ENCODE results near the gene MED15. TPM values are rescaled to one million over a fixed set of nuclear protein-coding genes. Genes with fewer than 3 reads are reported as not detected.

Gene MED15
- total and polyA plus RNA-seq, 10 donors = 32.2 to 162 (median 89.7) TPM

DNA sequence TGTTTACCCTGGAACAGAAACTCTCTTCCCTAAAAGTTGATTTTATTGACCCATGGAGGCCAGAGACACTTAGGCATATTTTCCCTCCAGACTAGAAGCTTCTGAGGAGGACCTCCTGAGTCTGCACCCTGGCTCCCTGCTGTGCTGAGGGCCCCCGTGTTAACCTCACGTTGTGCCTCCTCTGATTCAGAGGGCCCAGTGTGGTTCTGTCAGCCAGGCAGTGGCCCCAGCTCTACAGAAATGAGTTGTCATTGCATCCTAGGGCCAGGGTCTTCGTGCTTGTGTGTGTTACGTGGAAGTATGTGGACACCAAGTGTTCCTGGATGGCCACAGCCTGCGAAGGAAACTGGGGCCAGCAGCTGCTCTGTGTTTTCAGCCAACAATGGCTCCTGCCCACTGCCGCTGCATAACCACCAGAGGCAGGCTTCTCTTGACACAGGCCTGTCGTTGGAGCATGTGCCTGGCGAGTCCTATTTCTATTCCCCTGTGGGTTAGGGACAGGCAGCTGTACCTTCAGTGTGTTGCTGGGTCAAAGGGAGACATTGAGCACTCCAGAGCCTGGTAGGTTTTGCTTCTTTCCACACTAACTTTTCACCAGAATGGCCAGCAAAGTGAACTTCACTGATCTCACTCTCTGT lies 44.5 kb downstream of the MED15 start:
- peak overlapping the region in 2 of 8 donors; percentile 3 to 38 for H3K4me3 ChIP-seq
- no peaks in the 10 kb centered on the region for H3K27me3 ChIP-seq (replicated peaks in 1 of 7)
- H3K27ac ChIP-seq = peak overlapping the region; percentile 74 to 91 (median 84)
- no peaks in the 10 kb centered on the region for H3K9me3 ChIP-seq
- DNase-seq = peak; percentile 76
- 60 to 74% (median 67%) methylated on average over 8 of the region's 8 CpGs for WGBS, 5 donors
- intact Hi-C loops (cut with DNase I; ENCODE audit: low total_unique reads) = no loop called here
- no peak for TF ChIP-seq POLR2AphosphoS5 (IDR thresholded peaks at IDR 0.05)
- TF ChIP-seq, protein P1, sequence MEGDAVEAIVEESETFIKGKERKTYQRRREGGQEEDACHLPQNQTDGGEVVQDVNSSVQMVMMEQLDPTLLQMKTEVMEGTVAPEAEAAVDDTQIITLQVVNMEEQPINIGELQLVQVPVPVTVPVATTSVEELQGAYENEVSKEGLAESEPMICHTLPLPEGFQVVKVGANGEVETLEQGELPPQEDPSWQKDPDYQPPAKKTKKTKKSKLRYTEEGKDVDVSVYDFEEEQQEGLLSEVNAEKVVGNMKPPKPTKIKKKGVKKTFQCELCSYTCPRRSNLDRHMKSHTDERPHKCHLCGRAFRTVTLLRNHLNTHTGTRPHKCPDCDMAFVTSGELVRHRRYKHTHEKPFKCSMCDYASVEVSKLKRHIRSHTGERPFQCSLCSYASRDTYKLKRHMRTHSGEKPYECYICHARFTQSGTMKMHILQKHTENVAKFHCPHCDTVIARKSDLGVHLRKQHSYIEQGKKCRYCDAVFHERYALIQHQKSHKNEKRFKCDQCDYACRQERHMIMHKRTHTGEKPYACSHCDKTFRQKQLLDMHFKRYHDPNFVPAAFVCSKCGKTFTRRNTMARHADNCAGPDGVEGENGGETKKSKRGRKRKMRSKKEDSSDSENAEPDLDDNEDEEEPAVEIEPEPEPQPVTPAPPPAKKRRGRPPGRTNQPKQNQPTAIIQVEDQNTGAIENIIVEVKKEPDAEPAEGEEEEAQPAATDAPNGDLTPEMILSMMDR (IDR thresholded peaks at IDR 0.05 in 8 of 11, conservative IDR thresholded peaks at IDR 0.05 in 3 of 11) = peak in 5 of 11 experiments; percentile 7 to 38 (median 22)
- TF ChIP-seq POLR2A (IDR thresholded peaks at IDR 0.05) = no peak
- peaks cover 3 to 66% (median 45%) of the 10 kb centered on the region in 6 donors for H3K36me3 ChIP-seq
- peaks cover 83 to 100% (median 91%) of the 10 kb centered on the region in 6 donors for H3K4me1 ChIP-seq

DNA sequence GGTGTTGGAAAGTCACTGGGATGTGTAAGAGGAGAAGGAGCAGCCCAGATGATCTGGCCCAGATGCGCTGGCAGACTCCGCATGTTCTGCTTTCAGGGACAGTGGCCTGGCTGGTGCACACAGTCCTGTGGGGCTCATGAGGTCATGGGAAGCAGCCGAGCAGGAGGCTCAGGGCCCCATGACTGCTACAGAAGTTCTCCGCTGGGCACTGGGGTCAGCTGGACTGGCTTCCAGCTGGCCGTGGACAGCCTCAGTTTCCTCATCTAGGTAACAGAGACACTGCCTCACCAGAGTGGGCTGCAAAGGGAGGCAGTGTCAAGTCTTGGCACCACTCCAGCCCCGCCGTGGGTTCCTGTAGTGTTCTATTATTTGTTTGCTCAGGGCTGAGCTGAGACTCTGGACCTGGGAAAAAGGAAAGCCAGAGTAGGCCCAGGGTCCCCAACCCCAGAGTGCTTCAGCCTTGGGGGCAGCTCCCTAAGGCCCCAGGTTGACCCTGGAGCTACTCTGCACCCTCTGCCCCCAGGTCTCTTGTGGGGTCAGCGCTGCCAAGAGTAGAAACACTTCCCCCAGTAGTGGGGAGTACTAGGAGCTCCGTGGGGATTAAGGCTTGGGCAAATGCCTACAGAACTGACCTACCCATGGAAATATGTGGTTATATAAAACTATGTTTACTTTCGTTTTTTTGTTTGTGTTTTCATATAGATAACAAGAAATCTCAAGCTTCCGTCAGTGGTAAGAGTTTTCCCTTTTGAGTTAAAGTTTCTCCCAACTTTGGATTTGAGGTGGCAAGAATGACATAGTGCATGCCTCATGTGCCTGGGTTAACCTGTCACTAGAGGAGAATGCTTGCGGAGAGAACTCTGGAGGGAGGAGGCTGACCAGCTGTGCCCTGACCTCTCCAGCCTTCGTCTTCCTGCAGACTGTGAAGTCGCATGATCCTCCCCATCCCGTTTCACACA lies 45.3 kb downstream of the MED15 start:
- intact Hi-C loops (cut with DNase I; ENCODE audit: low total_unique reads) = no loop called here
- Histone ChIP-seq H3K4me1 (peaks cover 91 to 100% (median 97%) of the 10 kb centered on the region in 6 donors), H3K27ac (peak overlapping the region; percentile 74 to 91 (median 84)), H3K4me3 (peak overlapping the region in 1 of 8 donors; percentile 38), H3K36me3 (peaks cover 3 to 74% (median 48%) of the 10 kb centered on the region in 6 donors), H3K27me3 (replicated peaks in 1 of 7) (no peaks in the 10 kb centered on the region), H3K9me3 (no peaks in the 10 kb centered on the region)
- TF ChIP-seq POLR2AphosphoS5 (IDR thresholded peaks at IDR 0.05) (peak; percentile 55 to 73 (median 62)), POLR2A (IDR thresholded peaks at IDR 0.05) (no peak)
- TF ChIP-seq, protein P1 (IDR thresholded peaks at IDR 0.05 in 8 of 11, conservative IDR thresholded peaks at IDR 0.05 in 3 of 11) = no peak
- DNase-seq = peak; percentile 74
- 70 to 76% (median 70%) methylated on average over 12 to 15 of the region's 15 CpGs for WGBS, 5 donors

DNA sequence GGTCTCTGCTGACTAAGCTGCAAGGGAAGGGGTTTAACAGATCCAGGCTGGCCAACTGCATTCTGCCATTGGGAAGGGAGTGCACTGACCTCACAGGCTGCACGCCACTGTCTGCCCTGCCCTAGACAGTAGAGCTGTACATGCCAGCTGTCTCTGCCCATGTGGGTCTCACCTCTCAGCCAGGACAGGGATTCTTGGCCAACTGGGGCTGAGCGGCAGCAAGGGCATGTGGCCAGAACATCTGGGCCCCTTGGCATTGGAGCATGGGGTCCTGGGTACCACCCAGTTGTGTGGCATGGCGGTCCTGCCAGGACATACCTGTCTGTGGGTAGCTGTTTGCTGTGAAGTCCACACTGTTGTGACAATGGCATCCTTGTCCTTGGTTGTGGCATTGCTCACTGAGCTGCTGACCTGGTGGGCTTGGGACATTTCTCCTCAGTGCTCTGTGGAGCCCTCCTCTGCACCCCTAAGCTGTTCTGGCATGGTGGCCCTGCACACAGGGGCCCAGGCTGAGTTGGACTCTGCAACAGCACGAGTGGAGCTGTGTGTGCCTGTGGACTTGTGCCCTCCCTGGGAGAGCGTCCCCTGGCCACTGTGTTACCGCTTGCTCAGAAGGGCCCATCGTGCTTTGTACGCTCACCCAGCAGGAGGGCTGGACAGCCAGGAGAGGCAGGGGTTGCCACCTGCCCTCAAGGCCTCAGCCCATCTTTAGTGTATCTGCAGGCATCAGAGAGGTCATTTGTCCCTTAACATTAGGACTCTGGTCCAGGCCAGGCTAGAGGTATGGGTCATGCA lies 46.7 kb downstream of the MED15 start:
- H3K9me3 ChIP-seq = peaks cover 0 to 7% (median 2%) of the 10 kb centered on the region in 8 donors
- H3K27me3 ChIP-seq (replicated peaks in 1 of 7) = no peaks in the 10 kb centered on the region
- no peak overlapping the region for H3K4me3 ChIP-seq
- H3K27ac ChIP-seq = peak overlapping the region in 7 of 8 donors; percentile 74 to 91 (median 84)
- H3K36me3 ChIP-seq = peaks cover 3 to 89% (median 61%) of the 10 kb centered on the region in 6 donors
- WGBS, 5 donors = 83 to 98% (median 93%) methylated on average over 1 to 8 of the region's 8 CpGs
- H3K4me1 ChIP-seq = peaks cover 80 to 98% (median 89%) of the 10 kb centered on the region in 6 donors
- DNase-seq = peak; percentile 64
- intact Hi-C loops (cut with DNase I; ENCODE audit: low total_unique reads) = no loop called here
- TF ChIP-seq, protein P1 (IDR thresholded peaks at IDR 0.05 in 8 of 11, conservative IDR thresholded peaks at IDR 0.05 in 3 of 11) = no peak
- peak in 1 of 3 donors; percentile 32 for TF ChIP-seq POLR2AphosphoS5 (IDR thresholded peaks at IDR 0.05)
- TF ChIP-seq POLR2A (IDR thresholded peaks at IDR 0.05) = no peak
